HG02840 (cell line): ENCODE measurements around the gene EPHB1.
A peak's percentile ranks its signal among the peaks of the same experiment; 100 is the strongest.
"Not testable (repeated sequence)": the region's sequence is repeated elsewhere in the genome, so short reads cannot be mapped to it uniquely, and the experiment has no call there.

Experiments
- ATAC-seq: cut with Tn5 transposase; IDR thresholded peaks from one replicate; pipeline ENCODE4 v1.9.1; 2021; ENCODE audit warnings: mild to moderate bottlenecking, moderate library complexity, moderate number of reproducible peaks; ENCODE audit not compliant: unreplicated experiment, low FRiP score

The EPHB1 gene

DNA sequence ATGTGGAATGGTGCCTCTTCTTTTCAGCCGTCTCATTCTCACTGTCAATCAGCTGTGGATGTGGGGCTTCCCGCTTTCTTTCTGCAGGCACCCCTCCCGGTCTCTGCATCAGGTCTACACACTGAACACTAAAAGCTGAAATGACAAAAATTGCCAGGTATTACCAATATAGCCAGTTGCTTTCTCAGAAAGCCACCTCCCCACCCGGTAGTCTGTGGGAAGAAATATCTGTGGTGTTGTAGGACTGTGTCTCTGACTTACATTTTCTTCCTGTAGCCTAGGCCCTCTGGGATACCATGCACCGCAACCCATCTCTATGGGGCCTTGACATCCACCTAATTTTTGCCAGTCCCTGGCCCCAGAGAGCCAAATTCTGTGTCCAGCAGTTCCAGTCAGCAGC is 19.2 kb upstream of the EPHB1 start:
- no peak for ATAC-seq

DNA sequence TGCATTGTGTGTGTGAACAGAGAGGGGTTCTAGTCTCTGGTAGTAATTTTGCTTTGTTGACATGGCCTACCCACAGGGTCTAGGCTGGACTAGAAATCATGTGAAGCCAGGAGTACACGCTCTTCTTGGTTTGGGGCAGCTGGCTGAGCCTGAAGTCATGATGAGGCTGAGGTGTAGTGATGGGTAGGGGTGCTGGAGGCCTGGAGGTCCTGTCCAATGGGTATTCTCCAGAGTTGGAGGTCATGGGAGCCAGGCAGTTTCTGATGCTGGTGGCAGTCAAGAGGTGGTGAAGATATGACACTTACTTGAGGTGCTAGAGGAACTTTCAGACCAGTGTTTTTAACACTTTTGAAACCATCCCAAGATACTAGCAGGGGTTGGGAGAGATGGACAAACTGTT is 18.5 kb upstream of the EPHB1 start:
- no peak for ATAC-seq

DNA sequence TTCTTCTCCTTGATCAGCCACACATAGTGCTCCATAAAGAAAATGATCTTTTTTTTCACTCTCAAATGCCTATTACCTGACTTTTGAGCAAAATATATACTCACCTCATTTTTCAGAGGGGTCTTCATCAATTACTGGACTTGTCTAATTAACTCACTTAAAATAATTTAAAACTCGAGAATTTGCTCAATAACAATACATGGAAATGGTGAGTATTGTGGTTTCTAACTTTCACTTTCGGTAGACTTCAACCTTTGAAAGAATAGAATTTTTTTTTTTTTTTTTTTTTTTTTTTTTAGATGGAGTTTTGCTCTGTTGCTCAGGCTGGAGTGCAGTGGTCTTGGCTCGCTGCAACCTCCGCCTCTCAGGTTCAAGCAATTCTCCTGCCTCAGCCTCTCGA is 17.7 kb upstream of the EPHB1 start:
- ATAC-seq, result no peak

DNA sequence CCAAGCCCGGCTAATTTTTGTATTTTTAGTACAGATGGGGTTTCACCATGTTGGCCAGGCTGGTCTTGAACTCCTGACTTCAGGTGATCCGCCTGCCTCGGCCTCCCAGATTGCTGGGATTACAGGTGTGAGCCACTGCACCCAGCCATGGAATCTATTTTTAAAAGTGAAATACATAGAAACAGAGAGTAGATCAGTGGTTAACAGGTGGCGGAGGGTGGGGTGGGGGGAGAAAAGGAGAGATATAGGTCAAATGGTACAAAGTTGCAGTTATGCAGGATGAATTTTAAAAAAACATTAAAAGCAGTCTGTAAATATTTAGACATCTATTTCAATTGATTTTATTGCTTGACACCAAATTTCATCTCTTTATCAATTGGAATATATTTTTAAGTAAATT is 6.8 kb upstream of the EPHB1 start:
- ATAC-seq, result not testable (repeated sequence)

DNA sequence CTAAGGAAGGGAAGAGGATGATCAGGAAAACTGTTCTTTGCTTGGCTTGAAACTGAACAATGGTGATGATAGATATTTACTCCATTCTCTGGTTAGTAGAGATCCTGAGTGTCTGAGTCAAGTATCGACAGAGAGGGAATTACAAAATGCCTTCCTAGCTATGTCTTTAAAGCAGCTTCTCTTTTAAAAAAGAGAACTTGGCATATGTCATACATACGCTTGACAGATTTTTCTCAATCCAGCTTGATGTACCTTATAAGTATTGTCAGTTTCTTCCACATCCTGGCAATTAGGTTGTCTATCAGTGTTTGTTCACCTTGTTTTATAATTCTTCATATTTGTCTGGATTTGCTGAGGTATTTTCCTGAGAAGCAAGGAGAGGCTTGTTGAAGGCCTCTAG is 5.0 kb upstream of the EPHB1 start:
- no peak for ATAC-seq

DNA sequence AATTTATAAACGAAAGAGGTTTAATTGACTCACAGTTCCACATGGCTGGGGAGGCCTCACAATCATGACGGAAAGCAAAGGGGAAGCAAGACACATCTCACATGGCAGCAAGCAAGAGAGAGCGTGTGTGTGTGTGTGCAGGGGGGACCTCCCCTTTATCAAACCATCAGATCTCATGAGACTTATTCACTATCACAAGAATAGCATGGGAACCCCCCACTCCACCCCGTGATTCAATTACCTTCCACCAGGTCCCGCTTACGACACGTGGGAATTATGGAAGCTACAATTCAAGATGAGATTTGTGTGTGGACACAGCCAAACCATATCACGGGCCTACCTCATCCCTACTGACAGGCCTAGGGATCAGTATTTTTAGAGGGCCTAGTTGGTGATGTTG is 3.1 kb upstream of the EPHB1 start:
- no peak for ATAC-seq

DNA sequence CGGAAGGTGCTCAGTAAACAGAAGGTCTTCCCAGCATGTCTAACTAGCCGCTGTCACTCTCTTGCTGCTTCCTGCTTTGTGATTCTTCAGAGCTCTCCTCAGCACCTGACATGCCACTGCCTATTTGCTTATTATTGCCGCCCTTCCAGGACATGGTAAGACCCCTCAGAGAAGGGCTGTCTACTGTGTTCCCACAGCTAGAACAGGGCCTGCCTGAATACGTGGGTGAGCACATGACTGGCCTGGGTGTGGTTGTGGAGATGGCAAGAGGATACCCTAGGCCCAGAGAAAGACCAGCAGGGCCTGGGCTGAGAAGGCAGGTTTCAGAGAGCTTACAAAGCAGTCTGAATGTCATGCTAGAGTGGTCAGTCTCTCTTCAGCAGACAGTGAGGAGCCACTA is 2.4 kb upstream of the EPHB1 start:
- ATAC-seq, result no peak

DNA sequence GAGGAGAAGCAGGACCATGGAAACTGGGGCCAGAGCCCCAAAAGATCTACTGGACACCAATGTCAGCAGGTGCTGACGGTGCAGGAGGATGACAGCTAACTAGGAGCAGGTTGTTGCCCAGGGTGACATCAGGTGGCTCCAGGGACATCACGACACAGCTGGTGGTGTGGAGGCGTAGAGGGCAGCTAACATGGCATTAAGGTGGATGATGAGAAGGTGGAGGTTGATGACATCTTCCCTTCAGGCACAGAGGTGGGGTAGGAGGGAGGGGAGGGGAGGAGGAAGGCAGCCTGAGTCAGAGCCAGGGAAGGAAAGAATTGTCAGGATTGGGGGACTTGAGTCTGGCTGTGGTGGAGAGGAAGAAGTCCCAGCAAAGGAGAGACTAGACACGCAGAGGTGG is 1.5 kb upstream of the EPHB1 start:
- no peak for ATAC-seq

DNA sequence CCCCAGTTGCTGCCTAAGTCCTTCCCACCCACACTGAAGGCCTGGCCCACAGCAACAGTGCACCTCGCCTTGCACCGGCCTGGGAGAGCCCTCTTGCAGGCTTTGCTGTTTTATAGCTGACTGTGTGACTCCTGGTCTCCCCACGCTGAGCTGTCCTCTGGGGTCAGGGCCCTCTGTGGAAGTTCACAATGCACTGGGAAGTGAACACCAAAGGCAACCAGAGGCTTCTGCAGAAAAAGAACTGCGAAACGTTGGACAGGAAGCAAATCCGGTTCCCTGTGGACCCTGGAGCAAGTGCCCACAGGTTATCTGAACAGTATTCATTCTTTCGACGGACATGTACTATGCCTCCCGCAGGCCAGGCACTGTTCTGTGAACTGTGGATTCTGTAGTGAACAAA is 737 bp upstream of the EPHB1 start:
- no peak for ATAC-seq

DNA sequence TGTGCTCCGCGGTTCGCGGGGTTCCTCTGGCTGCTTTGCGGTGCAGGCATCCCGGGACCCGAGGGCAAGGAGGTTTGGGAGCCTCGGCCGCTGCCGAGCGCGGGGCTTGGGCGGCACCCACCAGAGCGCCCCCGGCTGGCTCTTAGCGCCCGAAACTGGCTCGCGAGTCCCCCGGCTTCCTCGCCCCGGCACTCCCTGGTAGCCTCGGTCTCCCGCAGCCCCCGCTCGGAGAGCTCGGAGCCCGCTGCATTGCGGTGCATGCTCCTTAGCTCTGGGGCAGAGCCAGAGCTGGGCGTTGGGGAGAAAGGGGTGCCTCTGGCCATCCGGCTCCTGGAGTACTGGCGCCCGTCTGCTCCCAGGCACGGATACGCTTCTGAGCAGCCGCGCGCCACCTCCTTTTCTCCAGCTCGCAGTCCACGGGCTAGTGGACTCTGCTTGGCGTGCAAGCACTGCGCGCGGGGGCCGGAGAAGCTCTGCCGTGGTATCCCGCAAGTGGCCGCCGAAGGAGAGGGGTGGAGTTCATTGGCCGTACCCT is 753 bp downstream of the EPHB1 start:
- peak; percentile 17 for ATAC-seq

DNA sequence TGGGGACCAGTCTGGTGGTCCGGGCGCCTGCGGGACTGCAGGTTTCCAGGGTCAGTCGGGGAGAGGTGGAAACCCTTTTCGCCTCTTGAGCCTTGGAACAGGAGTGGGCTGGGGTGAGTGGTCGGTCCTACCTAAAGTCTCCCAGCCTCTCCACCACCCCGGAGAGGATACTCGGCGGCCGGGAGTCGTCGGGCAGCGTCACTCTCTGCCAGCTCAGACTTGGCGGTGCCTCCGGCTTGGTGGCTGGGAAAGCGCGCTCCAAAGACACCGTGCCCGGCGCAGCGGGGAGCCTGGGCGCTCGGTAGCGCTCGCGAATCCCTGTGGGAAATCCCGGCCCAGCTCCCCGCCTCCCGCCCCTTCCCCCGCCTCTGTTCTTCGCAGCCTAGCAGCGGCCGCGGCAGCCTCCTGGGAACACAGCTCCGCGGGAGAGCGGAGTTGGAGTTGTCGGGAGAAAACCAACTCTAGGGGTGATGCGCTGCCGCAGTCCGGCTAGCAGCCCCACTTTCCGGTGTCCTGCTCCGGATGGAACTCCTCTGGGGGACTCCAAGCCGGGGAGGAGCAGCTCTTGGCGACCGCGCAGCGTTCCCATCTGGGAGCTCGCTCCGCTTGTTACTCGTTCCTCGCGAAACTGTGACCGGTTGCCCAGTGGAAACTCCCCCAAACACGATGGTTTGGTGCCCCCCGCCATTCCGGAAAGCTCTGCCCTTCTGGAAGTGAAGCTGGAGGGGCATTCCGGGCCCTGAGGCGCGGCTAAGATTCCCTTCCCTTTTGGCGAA is 1.4 kb downstream of the EPHB1 start:
- no peak for ATAC-seq

DNA sequence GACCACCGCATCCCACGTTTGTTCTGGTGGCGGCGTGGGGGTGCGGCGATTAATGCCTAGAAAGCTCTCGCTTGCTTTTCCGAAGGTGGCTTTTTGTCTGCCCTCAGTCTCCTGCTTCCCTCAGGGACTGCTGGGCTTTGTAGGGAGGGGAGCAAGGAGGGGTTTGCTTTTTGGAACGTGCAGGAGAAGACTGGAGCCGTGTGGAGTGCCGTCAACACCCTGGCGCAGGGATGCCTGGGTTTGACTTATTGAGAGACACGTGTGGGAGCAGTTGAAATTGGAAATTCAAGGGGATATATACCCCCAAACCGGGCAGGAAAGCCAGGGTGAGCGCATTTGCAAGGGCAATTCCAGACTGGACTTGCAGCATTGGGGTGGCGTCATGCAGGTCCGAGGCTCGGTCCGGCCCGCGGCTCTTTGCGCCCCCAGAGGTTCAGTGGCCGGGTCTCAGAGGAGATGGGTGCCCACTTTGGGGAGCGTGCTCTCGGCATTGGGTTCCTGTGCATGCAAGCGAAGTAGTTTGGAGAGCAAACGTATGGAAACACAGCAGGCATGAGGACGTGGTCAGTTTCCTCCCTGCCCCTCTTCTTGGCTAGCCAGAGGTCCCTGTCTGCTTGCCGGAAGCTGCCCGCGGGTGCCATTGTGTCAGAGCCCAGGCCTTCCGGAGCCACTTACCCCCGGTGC is 2.1 kb downstream of the EPHB1 start:
- ATAC-seq, result no peak

DNA sequence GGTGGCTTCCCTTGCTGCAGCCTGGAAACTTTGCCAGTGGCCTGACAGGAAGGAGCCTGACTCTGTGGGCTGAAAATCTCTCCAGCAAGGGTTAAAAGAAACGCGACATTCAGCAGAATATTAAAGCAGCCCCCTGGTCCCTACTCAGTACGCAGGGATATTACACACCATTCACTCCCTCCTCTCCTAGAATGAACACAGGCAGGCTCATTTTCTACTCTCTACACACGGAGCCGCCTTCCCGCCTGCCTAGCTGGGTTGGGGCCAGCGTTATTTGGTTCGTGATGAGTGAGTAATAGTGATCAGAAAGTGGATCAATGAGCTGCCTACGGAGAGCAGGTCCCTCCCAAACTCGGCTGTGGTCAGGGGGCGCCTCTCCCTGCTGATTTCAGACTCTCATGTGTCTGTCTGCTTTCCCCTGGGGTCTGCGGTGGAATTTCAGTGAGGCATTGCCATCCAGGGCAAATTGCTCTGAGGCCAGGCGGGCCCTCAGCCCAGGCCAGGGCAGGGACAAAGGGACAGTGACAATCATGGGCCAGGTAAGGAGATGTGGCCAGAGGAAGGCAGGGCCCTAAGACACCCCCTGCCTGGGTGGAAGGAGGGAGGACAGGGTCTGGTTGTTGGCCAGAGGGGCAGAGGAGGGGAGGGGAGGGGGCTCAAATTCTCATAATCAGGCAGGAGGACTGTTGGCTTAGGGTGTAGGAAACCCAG is 2.8 kb downstream of the EPHB1 start:
- ATAC-seq, result no peak

DNA sequence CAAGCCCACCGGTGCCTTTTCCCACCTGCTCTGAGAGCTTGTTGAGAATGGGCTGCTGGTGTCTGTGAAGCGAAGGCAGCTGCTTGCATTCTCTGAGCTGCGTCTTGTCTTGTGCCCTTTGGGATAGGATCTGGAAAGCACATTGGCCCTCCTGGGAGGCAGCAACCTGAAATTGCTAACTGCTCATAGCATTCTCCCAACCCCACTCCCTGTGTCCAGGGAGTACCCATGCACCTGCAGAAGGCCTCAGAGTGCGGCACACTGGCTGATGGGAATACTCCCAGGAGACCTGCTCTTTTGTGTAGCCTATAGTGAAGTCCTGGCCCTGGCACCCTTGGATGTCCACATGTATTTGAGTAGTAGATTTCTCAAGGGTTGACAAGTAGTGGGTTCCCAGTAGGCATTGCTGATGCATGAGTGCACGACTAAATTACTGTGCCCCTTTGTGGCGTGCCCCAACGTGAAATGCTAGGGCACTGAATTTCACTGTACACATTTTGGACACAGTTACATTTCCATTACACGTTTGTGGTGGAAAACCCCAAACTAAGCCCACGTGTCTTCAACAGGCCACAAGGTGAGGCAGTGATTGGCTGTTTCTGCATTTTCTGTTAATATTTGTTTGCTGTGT is 3.7 kb downstream of the EPHB1 start:
- ATAC-seq, result no peak

DNA sequence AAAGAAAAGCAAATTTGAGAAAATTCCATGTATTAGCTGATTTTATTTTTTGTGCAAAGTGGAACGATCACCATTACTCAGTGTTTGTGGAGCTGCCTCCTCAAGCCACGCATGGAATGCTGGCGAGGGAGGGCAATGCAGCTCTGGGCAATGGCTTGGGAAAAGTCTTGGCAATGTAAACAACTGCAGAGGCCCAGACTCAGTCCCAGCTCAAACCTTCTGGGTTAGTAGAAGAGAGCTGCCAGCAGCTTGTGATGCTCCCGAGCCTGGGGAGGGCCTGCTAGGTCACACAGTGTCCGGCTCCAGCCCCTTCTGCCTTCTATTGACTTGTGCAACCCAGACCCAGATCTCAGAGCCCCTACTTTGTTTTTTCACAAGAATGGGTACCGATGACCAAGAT is 4.3 kb downstream of the EPHB1 start:
- no peak for ATAC-seq

DNA sequence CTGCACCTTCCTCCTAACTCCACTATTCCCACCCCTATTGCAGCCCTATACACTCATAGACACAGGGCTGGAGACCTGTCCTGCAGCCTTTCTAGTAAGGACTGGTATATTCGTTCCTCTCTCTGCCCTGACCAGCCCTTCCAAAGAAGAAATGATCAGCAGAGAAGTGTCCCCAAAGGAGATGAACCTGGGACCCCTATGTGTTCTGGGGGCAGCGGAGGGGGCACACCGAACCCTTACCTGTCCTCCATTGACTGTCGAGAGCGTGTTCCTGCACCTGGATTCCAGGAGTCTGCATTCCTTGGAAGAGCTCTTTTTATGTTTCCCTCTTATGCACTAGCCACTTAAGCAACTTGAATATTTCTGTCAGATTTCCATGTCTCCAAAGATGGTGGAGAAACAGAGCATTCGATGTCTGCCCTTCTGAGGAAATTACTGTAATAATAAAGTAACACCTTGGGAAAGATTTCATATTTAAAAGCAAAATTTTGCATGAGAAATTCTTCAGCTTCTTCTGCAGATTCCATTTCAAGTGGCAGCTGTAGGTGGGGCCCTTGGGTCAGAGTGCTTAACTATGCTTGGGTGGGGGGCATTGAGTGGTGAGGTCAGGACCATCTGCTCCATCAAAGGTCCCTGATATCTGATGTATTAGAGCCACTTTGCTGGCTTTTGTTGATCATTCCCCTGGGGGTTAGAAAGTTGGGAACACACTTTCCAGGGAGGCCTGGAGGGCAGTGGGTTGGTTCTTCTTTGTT is 6.3 kb downstream of the EPHB1 start:
- no peak for ATAC-seq

DNA sequence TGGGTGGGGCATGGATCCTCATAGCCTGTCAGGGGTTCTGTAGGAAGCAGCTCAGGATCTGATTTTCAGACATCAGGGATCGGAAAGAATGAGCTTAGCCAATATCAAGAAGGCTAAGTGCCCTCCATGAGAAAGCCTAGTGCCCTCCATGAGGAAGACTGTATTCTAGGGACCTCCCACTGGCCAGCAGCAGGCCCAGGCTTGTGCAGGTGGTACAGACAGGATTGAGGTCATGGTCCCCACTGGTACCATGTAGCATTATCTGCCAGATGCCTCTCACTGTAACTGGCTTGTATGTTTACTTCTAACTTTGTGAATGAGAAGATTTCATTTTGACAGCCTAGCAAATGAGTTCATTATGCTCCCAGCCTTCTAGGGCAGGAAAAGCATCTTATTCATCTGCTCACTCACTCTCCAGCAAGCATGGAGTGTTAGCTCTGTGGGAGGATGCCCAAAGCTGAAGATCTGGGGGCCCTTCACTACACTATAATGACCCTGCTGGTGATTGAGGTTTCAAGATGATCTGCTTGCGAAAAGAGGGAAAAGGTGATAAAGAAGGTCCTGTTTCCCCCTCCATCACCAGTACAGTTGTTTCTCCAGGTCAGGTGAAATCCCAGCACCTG is 7.5 kb downstream of the EPHB1 start:
- ATAC-seq, result peak; percentile 8

DNA sequence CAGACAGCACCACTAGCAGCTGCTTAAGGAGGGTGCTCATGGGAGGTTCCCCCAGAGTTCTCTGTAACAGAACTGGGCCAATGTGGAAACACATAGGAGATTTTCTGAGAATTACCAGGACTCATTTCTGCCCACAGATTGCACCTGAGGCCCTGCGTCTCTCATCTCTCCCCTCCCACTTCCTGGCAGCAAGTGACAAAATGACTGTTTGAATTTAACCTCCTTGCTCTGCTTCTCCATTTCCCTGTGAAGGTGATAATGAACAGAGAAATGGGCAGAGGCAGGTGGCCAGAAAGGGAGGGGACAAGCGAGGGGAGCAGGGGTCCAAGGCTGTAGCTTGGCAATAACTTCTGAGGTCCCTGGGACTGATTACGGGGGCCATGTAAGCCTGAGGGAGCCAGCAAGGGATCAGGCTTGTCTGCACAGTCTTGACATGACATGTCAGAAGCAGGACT is 8.0 kb downstream of the EPHB1 start:
- peak; percentile 63 for ATAC-seq

DNA sequence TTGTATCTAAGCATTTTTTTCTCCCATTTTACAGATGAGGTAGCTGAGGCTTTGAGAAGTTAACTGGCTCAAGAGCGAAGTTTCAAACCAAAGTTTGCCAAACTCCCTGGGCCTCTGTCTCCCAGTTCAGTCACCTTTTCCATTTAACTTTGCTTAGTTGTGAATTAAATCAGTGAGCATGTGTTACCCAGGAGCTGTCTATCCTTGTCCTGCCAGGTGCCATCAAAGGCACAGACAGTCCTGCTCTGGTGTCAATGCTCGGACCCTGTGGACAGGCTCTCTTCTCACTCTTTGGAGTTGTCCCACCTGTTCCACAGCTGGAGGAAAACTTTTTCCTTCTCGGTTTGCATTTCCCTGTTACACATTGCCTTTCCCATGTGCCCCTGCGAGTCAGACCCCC is 8.6 kb downstream of the EPHB1 start:
- no peak for ATAC-seq
